Liver (tissue), 9 donors: ENCODE results near the gene PROS1. TPM values are rescaled to one million over a fixed set of nuclear protein-coding genes. Genes with fewer than 3 reads are reported as not detected.

ENCODE experiments used
- DNase-seq: peaks from one replicate; pipeline ENCODE4 v3.0.0-alpha.2; 2017; ENCODE audit warnings: low spot score
- H3K27ac ChIP-seq, 2 donors: one replicate each; pipeline ENCODE4 v1.7.0; 2013; ENCODE audit warnings: inconsistent platforms in 2 of 2, low read length in 2 of 2, control low read depth in 1 of 2, low read depth in 1 of 2, mild to moderate bottlenecking in 1 of 2
- H3K27me3 ChIP-seq, 4 donors: one replicate each; pipeline versions ENCODE4 v1.6.1 to v1.7.0; 2013; ENCODE audit warnings: low read length in 3 of 4, inconsistent platforms in 1 of 4, mild to moderate bottlenecking in 1 of 4, moderate library complexity in 1 of 4; ENCODE audit not compliant: control insufficient read depth in 4 of 4, insufficient read depth in 4 of 4
- H3K36me3 ChIP-seq, 4 donors: one replicate each; pipeline versions ENCODE4 v1.6.1 to v1.7.0; 2013; ENCODE audit warnings: low read length in 3 of 4, mild to moderate bottlenecking in 3 of 4, low read depth in 1 of 4, moderate library complexity in 1 of 4; ENCODE audit not compliant: control insufficient read depth in 4 of 4, insufficient read depth in 3 of 4
- H3K4me1 ChIP-seq, 4 donors: one replicate each; pipeline versions ENCODE4 v1.6.1 to v1.7.0; 2013; ENCODE audit warnings: low read length in 3 of 4, mild to moderate bottlenecking in 3 of 4, moderate library complexity in 1 of 4; ENCODE audit not compliant: control insufficient read depth in 4 of 4, insufficient read depth in 4 of 4
- H3K4me3 ChIP-seq, 3 donors: one replicate each; pipeline versions ENCODE4 v1.6.1 to v1.7.0; 2013; ENCODE audit warnings: low read length in 3 of 3, control low read depth in 1 of 3, low read depth in 1 of 3, mild to moderate bottlenecking in 1 of 3
- H3K9ac ChIP-seq, 2 donors: one replicate each; pipeline ENCODE4 v1.7.0; 2013; ENCODE audit warnings: low read length in 2 of 2, mild to moderate bottlenecking in 2 of 2, moderate library complexity in 2 of 2, control low read depth in 1 of 2, low read depth in 1 of 2
- H3K9me3 ChIP-seq, 4 donors: one replicate each; pipeline versions ENCODE4 v1.6.1 to v1.7.0; 2013; ENCODE audit warnings: low read length in 3 of 4; ENCODE audit not compliant: control insufficient read depth in 4 of 4
- ATF3 ChIP-seq: IDR thresholded peaks from 2 replicates; pipeline ENCODE4 v1.6.1; 2016; ENCODE audit warnings: antibody characterized with exemption
- EGR1 ChIP-seq, 2 donors: IDR thresholded peaks; 2 replicates each; pipeline ENCODE4 v1.6.1; 2016 to 2018; ENCODE audit warnings: antibody characterized with exemption in 2 of 2, low read depth in 2 of 2
- GABPA ChIP-seq, 2 donors: IDR thresholded peaks in 1 of 2; conservative IDR thresholded peaks in 1 of 2; 2 replicates each; pipeline ENCODE4 v1.6.1; 2016; ENCODE audit warnings: antibody characterized with exemption in 2 of 2, mild to moderate bottlenecking in 1 of 2, moderate library complexity in 1 of 2
- HNF4A ChIP-seq, 2 donors: conservative IDR thresholded peaks; 2 replicates each; pipeline ENCODE4 v1.6.1; 2016; ENCODE audit warnings: antibody characterized with exemption in 2 of 2, mild to moderate bottlenecking in 2 of 2
- MAX ChIP-seq: IDR thresholded peaks from 2 replicates; pipeline ENCODE4 v1.6.1; 2016; ENCODE audit warnings: antibody characterized with exemption
- RAD21 ChIP-seq, 2 donors: IDR thresholded peaks; 2 replicates each; pipeline ENCODE4 v1.6.1; 2016; ENCODE audit warnings: antibody characterized with exemption in 2 of 2, mild to moderate bottlenecking in 2 of 2
- REST ChIP-seq: IDR thresholded peaks from 2 replicates; pipeline ENCODE4 v1.6.1; 2016; ENCODE audit warnings: antibody characterized with exemption, mild to moderate bottlenecking
- RXRA ChIP-seq, 2 donors: IDR thresholded peaks; 2 replicates each; pipeline ENCODE4 v1.6.1; 2017 to 2018; ENCODE audit warnings: antibody characterized with exemption in 2 of 2, mild to moderate bottlenecking in 1 of 2
- TAF1 ChIP-seq: conservative IDR thresholded peaks from 2 replicates; pipeline ENCODE4 v1.6.1; 2016; ENCODE audit warnings: antibody characterized with exemption, mild to moderate bottlenecking
- ZBTB33 ChIP-seq: IDR thresholded peaks from 2 replicates; pipeline ENCODE4 v1.6.1; 2016; ENCODE audit warnings: antibody characterized with exemption
- WGBS: extraction: QIAGEN DNeasy Blood & Tissue Kit; methylation state at CpG from one replicate; pipeline ENCODE4 v1.1.7; 2013; 5-methylcytosine and 5-hydroxymethylcytosine counted together
- polyA plus RNA-seq, 2 donors: library from polyadenylated mRNA; stranded (reverse) in 1 of 2; unstranded in 1 of 2; fragments of 200-250 nt in 1 of 2; fragments of >200 nt in 1 of 2; fragmentation: Nextera tagmentation in 1 of 2; extraction: Ambion mirVana in 1 of 2; gene quantifications; one replicate each; pipeline versions ENCODE4 v1.2.1 to v1.2.3, GENCODE V29; 2013 to 2015
- total RNA-seq, 2 donors: library from RNA; depleted of rRNA; stranded (reverse); fragments of >200 nt; gene quantifications; one replicate each; pipeline ENCODE4 v1.2.3, GENCODE V29; 2014
- donor health status: healthy.
- donor health status: healthy.
- donor health status: healthy.
- donor health status: healthy.
- donor health status: healthy.

The PROS1 gene
- total and polyA plus RNA-seq, 4 donors = 88.9 to 252 (median 143) TPM

- H3K4me1 ChIP-seq = peaks cover 0 to 8% (median 6%) of the 10 kb centered on the region in 4 donors
- WGBS = 97% methylated on average over 3 of the region's 3 CpGs
- DNase-seq = no peak
- no peak overlapping the region for H3K4me3 ChIP-seq
- no peak overlapping the region for H3K9ac ChIP-seq
- H3K27ac ChIP-seq = no peak overlapping the region
- no peaks in the 10 kb centered on the region for H3K27me3 ChIP-seq
- TF ChIP-seq GABPA (IDR thresholded peaks at IDR 0.05 in 1 of 2, conservative IDR thresholded peaks at IDR 0.05 in 1 of 2) = no peak
- no peaks in the 10 kb centered on the region for H3K36me3 ChIP-seq
- no peaks in the 10 kb centered on the region for H3K9me3 ChIP-seq
These were observed 9.7 kb upstream of the PROS1 start for GRCh38 chr3:93983408-93983807.

GRCh38 chr3:93981649-93982048 lies 8.0 kb upstream of the PROS1 start:
- WGBS = 98% methylated on average over 13 of the region's 13 CpGs

GRCh38 chr3:93979850-93980676 lies 6.4 kb upstream of the PROS1 start, which contains the start of gene ARL13B:
Gene ARL13B, plus strand, starts transcription at chr3:93980155. Its CDS starts 269 bp downstream, at chr3:93980424.
- Histone ChIP-seq H3K27me3 (no peaks in the 10 kb centered on the region), H3K4me1 (peaks cover 0 to 8% (median 6%) of the 10 kb centered on the region in 4 donors), H3K9ac (peak within 1 kb of the TSS; percentile 35 to 41), H3K4me3 (peak within 1 kb of the TSS; percentile 63 to 90 (median 87)), H3K9me3 (no peaks in the 10 kb centered on the region), H3K27ac (peak within 1 kb of the TSS; percentile 73 to 76), H3K36me3 (no peaks in the 10 kb centered on the region)
- peak; percentile 92 for DNase-seq
- under 1% methylated on average over 66 of the region's 66 CpGs for WGBS
- TF ChIP-seq HNF4A (conservative IDR thresholded peaks at IDR 0.05) = no peak
- TF ChIP-seq RAD21 (IDR thresholded peaks at IDR 0.05) = peak in 1 of 2 donors; percentile 52
- TF ChIP-seq RXRA (IDR thresholded peaks at IDR 0.05) = peak; percentile 7 to 11
- TF ChIP-seq EGR1 (IDR thresholded peaks at IDR 0.05; ENCODE audit: low read depth in 2 of 2) = no peak
- peak; percentile 46 for TF ChIP-seq REST
- peak; percentile 95 for TF ChIP-seq ZBTB33
- peak in 1 of 2 donors; percentile 36 for TF ChIP-seq GABPA (IDR thresholded peaks at IDR 0.05 in 1 of 2, conservative IDR thresholded peaks at IDR 0.05 in 1 of 2)
- no peak for TF ChIP-seq ATF3
- TF ChIP-seq MAX = peak; percentile 38
- TF ChIP-seq TAF1 = peak; percentile 0

More at GRCh38 chr3:93981649-93982048, 8.0 kb upstream of the PROS1 start:
- Histone ChIP-seq H3K27me3 (no peaks in the 10 kb centered on the region), H3K4me1 (peaks cover 0 to 8% (median 6%) of the 10 kb centered on the region in 4 donors), H3K4me3 (no peak overlapping the region), H3K27ac (no peak overlapping the region), H3K36me3 (no peaks in the 10 kb centered on the region), H3K9me3 (no peaks in the 10 kb centered on the region), H3K9ac (no peak overlapping the region)
- no peak for DNase-seq
- TF ChIP-seq ZBTB33 (no peak), ATF3 (no peak)
